Endodermal cell (in vitro differentiated cells): ENCODE data around the gene ATP1B4. TPM values are rescaled to one million over a fixed set of nuclear protein-coding genes. Genes with fewer than 3 reads are reported as not detected.

Experiments
- DNase-seq: peaks from one replicate; pipeline ENCODE4 v3.0.0-alpha.2; 2017
- H3K27ac ChIP-seq: 2 replicates; pipeline ENCODE4 v1.5.1; 2013; ENCODE audit warnings: mild to moderate bottlenecking, low read depth, low read length, moderate library complexity
- H3K27me3 ChIP-seq: 2 replicates; pipeline ENCODE4 v1.6.1; 2013; ENCODE audit warnings: mild to moderate bottlenecking, low read length, moderate library complexity; ENCODE audit not compliant: insufficient read depth, control insufficient read depth, poor library complexity, severe bottlenecking
- H3K36me3 ChIP-seq: 2 replicates; pipeline ENCODE4 v1.7.0; 2013; ENCODE audit warnings: mild to moderate bottlenecking, low read length, moderate library complexity; ENCODE audit not compliant: control insufficient read depth, insufficient read depth
- H3K4me1 ChIP-seq: one replicate; pipeline ENCODE4 v1.7.0; 2013; ENCODE audit warnings: low read length; ENCODE audit not compliant: control insufficient read depth, insufficient read depth
- H3K4me3 ChIP-seq: 2 replicates; pipeline ENCODE4 v1.5.1; 2013; ENCODE audit warnings: mild to moderate bottlenecking, low read length, moderate library complexity
- H3K9ac ChIP-seq: 2 replicates; pipeline ENCODE4 v1.6.1; 2013; ENCODE audit warnings: mild to moderate bottlenecking, low read length, moderate library complexity; ENCODE audit not compliant: poor library complexity, severe bottlenecking; ENCODE audit errors: extremely low read depth
- H3K9me3 ChIP-seq: 2 replicates; pipeline ENCODE4 v1.6.1; 2013; ENCODE audit warnings: mild to moderate bottlenecking, low read length, moderate library complexity; ENCODE audit not compliant: control insufficient read depth
- H3K27ac Mint-ChIP-seq: 2 replicates; pipeline ENCODE4 v1.8.0; 2020; ENCODE audit warnings: mixed read lengths
- H3K27me3 Mint-ChIP-seq: 2 replicates; pipeline ENCODE4 v1.8.0; 2021; ENCODE audit warnings: mild to moderate bottlenecking, mixed read lengths; ENCODE audit not compliant: insufficient read depth
- H3K36me3 Mint-ChIP-seq: 2 replicates; pipeline ENCODE4 v1.8.0; 2020; ENCODE audit warnings: low read depth, mixed read lengths
- H3K4me1 Mint-ChIP-seq: 2 replicates; pipeline ENCODE4 v1.8.0; 2020; ENCODE audit warnings: mixed read lengths
- H3K4me3 Mint-ChIP-seq: 2 replicates; pipeline ENCODE4 v1.8.0; 2020; ENCODE audit warnings: mild to moderate bottlenecking, moderate library complexity, mixed read lengths
- H3K9me3 Mint-ChIP-seq: 2 replicates; pipeline ENCODE4 v1.8.0; 2020; ENCODE audit warnings: mild to moderate bottlenecking, mixed read lengths
- WGBS, 2 experiments: methylation state at CpG; one replicate each; pipeline versions ENCODE4 v1.1.5 to v1.1.7; 2013; ENCODE audit warnings: missing lambda C conversion rate in 2 of 2, mixed read lengths in 1 of 2; ENCODE audit not compliant: insufficient coverage in 1 of 2, insufficient read length in 1 of 2; 5-methylcytosine and 5-hydroxymethylcytosine counted together
- total RNA-seq, 2 donors: library from RNA; stranded (reverse); fragmentation: NEBNext Ultra II Directional in 1 of 2; extraction: Animal tissue kit (Norgen Biotek cat#: 25700) in 1 of 2; gene quantifications; 2 replicates in 1 of 2; 3 replicates in 1 of 2; pipeline ENCODE4 v1.2.1, GENCODE V29; 2021
- TF ChIP-seq, protein P1 (sequence below): fragments of 200-600 bp; sonication (generic); conservative IDR thresholded peaks from 2 replicates; pipeline ENCODE4 v1.5.0; 2021; ENCODE audit warnings: antibody characterized with exemption, mild to moderate bottlenecking

The ATP1B4 gene
- total RNA-seq, 2 donors from 2014 or later: not detected

GRCh38 chrX:120332394-120332793 lies 29.5 kb upstream of the ATP1B4 start:
- Histone ChIP-seq H3K9me3 (peaks cover 48% of the 10 kb centered on the region), H3K4me1 (no peaks in the 10 kb centered on the region), H3K4me3 (no peak overlapping the region), H3K27me3 (no peaks in the 10 kb centered on the region), H3K36me3 (no peaks in the 10 kb centered on the region), H3K9ac (no peak overlapping the region), H3K27ac (no peak overlapping the region)
- DNase-seq: no peak
- H3K9me3 Mint-ChIP-seq: peaks cover 87% of the 10 kb centered on the region
- H3K27ac Mint-ChIP-seq: no peak overlapping the region
- peaks cover 3% of the 10 kb centered on the region for H3K4me1 Mint-ChIP-seq
- peaks cover 3% of the 10 kb centered on the region for H3K36me3 Mint-ChIP-seq
- 90% methylated on average over 1 of the region's 1 CpG; no CpG with 5 or more reads in 1 of the 2 experiments for WGBS, 2 experiments
- TF ChIP-seq, protein P1, sequence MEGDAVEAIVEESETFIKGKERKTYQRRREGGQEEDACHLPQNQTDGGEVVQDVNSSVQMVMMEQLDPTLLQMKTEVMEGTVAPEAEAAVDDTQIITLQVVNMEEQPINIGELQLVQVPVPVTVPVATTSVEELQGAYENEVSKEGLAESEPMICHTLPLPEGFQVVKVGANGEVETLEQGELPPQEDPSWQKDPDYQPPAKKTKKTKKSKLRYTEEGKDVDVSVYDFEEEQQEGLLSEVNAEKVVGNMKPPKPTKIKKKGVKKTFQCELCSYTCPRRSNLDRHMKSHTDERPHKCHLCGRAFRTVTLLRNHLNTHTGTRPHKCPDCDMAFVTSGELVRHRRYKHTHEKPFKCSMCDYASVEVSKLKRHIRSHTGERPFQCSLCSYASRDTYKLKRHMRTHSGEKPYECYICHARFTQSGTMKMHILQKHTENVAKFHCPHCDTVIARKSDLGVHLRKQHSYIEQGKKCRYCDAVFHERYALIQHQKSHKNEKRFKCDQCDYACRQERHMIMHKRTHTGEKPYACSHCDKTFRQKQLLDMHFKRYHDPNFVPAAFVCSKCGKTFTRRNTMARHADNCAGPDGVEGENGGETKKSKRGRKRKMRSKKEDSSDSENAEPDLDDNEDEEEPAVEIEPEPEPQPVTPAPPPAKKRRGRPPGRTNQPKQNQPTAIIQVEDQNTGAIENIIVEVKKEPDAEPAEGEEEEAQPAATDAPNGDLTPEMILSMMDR: no peak
- no peaks in the 10 kb centered on the region for H3K27me3 Mint-ChIP-seq
- no peak overlapping the region for H3K4me3 Mint-ChIP-seq

DNA sequence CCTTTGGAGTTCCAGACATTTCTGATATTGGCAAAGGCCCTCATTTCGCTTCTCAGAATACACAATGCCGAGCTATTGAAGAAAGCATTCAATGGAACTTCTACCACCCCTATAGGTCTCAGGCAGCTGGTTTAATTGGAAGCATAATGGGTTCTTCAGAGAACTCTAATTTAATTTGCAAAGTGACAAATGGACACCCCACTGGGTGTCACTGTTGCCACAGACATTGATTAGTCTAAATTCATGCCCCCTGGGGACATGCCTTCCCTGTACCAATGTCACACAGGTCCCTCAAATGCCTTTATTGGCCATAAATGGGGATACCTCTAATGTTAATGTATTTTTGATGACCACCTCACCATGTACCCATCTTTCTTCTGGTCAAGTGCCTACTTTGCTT lies 27.7 kb upstream of the ATP1B4 start:
- Mint-ChIP-seq H3K4me1 (peaks cover 3% of the 10 kb centered on the region), H3K4me3 (no peak overlapping the region), H3K27ac (no peak overlapping the region), H3K9me3 (peaks cover 93% of the 10 kb centered on the region), H3K27me3 (no peaks in the 10 kb centered on the region), H3K36me3 (peaks cover 3% of the 10 kb centered on the region)
- no peaks in the 10 kb centered on the region for H3K4me1 ChIP-seq
- no peaks in the 10 kb centered on the region for H3K27me3 ChIP-seq
- no peak overlapping the region for H3K27ac ChIP-seq
- H3K9ac ChIP-seq: no peak overlapping the region
- TF ChIP-seq, protein P1: no peak
- no peaks in the 10 kb centered on the region for H3K36me3 ChIP-seq
- WGBS, 2 experiments: 45 to 80% methylated on average over 1 to 2 of the region's 2 CpGs
- peaks cover 63% of the 10 kb centered on the region for H3K9me3 ChIP-seq
- no peak for DNase-seq
- H3K4me3 ChIP-seq: no peak overlapping the region

DNA sequence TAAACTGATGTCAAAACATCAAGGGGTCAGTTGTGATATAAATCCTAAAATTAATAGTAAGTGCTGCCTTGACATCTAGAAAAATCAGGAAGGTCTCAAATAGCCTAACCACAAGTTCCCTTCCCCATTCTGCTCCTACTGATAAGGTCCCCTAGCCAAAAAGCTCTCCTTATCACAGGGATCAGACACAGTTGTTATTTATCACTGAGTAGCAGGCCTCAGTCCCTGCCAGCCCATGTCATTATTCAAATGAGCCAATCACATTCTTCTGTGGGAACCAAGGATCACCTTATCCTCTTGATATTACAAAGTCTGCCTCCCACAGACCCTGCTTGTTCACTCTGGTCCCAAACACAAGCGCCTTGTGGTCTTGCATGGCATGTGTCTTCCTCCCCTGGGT lies 27.3 kb upstream of the ATP1B4 start:
- H3K4me1 Mint-ChIP-seq: peaks cover 3% of the 10 kb centered on the region
- H3K27ac ChIP-seq: no peak overlapping the region

More for the DNA sequence above, 27.3 kb upstream of the ATP1B4 start:
- 92% methylated on average over 1 of the region's 1 CpG; no CpG with 5 or more reads in 1 of the 2 experiments for WGBS, 2 experiments
- Histone ChIP-seq H3K9ac (no peak overlapping the region), H3K36me3 (no peaks in the 10 kb centered on the region), H3K4me1 (no peaks in the 10 kb centered on the region), H3K9me3 (peaks cover 68% of the 10 kb centered on the region), H3K4me3 (no peak overlapping the region), H3K27me3 (no peaks in the 10 kb centered on the region)
- DNase-seq: no peak
- no peak overlapping the region for H3K27ac Mint-ChIP-seq
- peaks cover 1% of the 10 kb centered on the region for H3K36me3 Mint-ChIP-seq
- TF ChIP-seq, protein P1: no peak
- H3K27me3 Mint-ChIP-seq: no peaks in the 10 kb centered on the region
- H3K4me3 Mint-ChIP-seq: no peak overlapping the region
- H3K9me3 Mint-ChIP-seq: peaks cover 93% of the 10 kb centered on the region
